ENCODE results near the gene SLX1B.
"Not testable (repeated sequence)": the region's sequence is repeated elsewhere in the genome, so short reads cannot be mapped to it uniquely, and the experiment has no call there.

Gene SLX1B

DNA sequence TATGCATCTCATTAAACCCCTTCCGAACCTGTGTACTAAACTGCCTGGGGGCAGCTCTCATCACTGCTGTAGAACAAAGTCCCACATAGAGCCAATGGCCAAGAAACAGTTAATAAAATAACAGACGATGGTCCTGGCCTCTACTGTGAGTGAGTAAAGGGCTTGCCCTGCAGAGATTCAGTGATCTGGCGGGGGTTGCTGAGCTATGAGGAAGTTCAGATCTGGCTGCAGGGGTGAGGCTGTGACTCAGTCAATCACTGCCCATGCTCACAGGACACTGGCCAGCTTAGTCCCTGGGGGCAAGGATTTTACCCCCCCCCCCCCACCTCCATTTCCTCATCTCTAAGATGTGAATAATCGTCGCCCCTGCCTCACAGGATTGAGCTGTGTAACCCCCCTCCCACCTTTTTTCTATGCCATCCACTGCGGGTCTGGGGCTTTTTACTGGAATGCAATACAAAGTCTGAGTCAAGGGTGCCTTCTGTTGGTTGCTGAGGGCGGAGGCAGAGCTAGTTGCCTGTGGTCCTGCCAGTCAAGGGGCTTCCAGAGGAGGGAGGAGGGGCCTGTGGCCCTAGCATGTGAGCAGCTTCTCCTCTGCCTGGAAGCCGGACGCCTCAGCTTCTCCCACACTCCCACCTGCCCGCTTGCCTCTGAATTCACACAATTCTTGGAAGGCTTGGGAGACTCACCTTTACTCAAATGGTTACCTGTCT is 13.5 kb downstream of the SLX1B start:
- not testable (repeated sequence) for H3K9me3 ChIP-seq (ENCODE audit: insufficient read depth, low read depth, low read length); H3K36me3 ChIP-seq (ENCODE audit: insufficient read depth, low read length); H3K27me3 ChIP-seq (ENCODE audit: insufficient read depth, low read length); H3K27ac ChIP-seq (ENCODE audit: low read depth, low read length); H3K4me1 ChIP-seq (ENCODE audit: insufficient read depth, low read length); H3K9ac ChIP-seq (ENCODE audit: low read depth, low read length); H3K4me3 ChIP-seq (ENCODE audit: low read length)
- WGBS = no CpG with 5 or more reads among the region's 10 CpGs

- H3K4me3 ChIP-seq (ENCODE audit: low read length); H3K36me3 ChIP-seq (ENCODE audit: insufficient read depth, low read length); H3K9me3 ChIP-seq (ENCODE audit: insufficient read depth, low read depth, low read length); H3K27me3 ChIP-seq (ENCODE audit: insufficient read depth, low read length); H3K27ac ChIP-seq (ENCODE audit: low read depth, low read length); H3K4me1 ChIP-seq (ENCODE audit: insufficient read depth, low read length); H3K9ac ChIP-seq (ENCODE audit: low read depth, low read length): not testable (repeated sequence)
- WGBS = 78% methylated on average over 5 of the region's 6 CpGs
Measured at GRCh38 chr16:29469660-29470059, 15.3 kb downstream of the SLX1B start.

DNA sequence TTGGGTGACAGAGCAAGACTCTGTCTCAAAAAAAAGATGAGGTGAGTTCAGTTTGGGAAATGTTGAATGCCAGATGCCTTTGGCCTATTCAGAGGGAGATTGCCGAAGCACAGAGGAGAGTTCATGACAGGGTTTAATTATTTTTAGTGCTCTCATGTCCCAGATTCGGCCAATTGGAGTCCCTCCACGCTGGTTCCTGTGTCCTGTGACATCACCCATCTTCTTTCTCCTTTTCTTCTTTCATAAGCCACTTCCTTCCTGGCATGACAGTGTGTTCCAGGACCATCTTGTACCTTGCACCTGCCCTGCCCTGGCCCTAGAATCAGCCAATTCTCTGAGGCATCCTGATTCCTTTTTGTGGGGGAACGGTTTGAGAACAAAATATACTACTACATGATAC is 17.7 kb downstream of the SLX1B start:
- WGBS = no CpG with 5 or more reads among the region's 4 CpGs
- not testable (repeated sequence) for H3K27me3 ChIP-seq (ENCODE audit: insufficient read depth, low read length); H3K4me1 ChIP-seq (ENCODE audit: insufficient read depth, low read length); H3K36me3 ChIP-seq (ENCODE audit: insufficient read depth, low read length); H3K9me3 ChIP-seq (ENCODE audit: insufficient read depth, low read depth, low read length); H3K4me3 ChIP-seq (ENCODE audit: low read length); H3K27ac ChIP-seq (ENCODE audit: low read depth, low read length); H3K9ac ChIP-seq (ENCODE audit: low read depth, low read length)

DNA sequence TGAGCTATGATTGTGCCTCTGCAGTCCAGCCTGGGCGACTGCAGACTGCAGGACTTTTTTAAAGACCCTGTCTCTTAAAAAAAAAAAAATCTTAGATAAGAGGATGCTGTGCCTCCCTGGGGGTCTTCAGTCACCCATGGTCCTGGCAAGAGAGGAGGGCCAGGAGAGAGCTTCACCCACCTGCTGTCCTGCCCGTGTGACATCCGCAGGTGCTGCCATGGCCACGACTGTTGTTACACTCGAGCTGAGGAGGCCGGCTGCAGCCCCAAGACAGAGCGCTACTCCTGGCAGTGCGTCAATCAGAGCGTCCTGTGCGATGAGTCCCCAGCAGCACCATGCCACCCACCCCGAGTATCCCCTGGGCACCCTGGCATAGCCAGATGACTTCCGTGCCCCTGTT is 27.9 kb downstream of the SLX1B start:
- not testable (repeated sequence) for H3K9me3 ChIP-seq (ENCODE audit: insufficient read depth, low read depth, low read length); H3K4me3 ChIP-seq (ENCODE audit: low read length); H3K27ac ChIP-seq (ENCODE audit: low read depth, low read length); H3K27me3 ChIP-seq (ENCODE audit: insufficient read depth, low read length); H3K4me1 ChIP-seq (ENCODE audit: insufficient read depth, low read length); H3K9ac ChIP-seq (ENCODE audit: low read depth, low read length); H3K36me3 ChIP-seq (ENCODE audit: insufficient read depth, low read length)
- 96% methylated on average over 4 of the region's 12 CpGs for WGBS

- not testable (repeated sequence) for H3K27ac ChIP-seq (ENCODE audit: low read depth, low read length); H3K27me3 ChIP-seq (ENCODE audit: insufficient read depth, low read length); H3K36me3 ChIP-seq (ENCODE audit: insufficient read depth, low read length); H3K9me3 ChIP-seq (ENCODE audit: insufficient read depth, low read depth, low read length); H3K9ac ChIP-seq (ENCODE audit: low read depth, low read length); H3K4me3 ChIP-seq (ENCODE audit: low read length); H3K4me1 ChIP-seq (ENCODE audit: insufficient read depth, low read length)
- 93% methylated on average over 2 of the region's 6 CpGs for WGBS
Measured at GRCh38 chr16:29506308-29506707, 52.0 kb downstream of the SLX1B start, which contains the start of gene NPIPB12. Gene NPIPB12, minus strand, starts transcription at chr16:29506408.
